ENCODE data around the gene SCUBE1.

- TF ChIP-seq HDAC2 (IDR thresholded peaks at IDR 0.05) (no peak), POLR2AphosphoS5 (IDR thresholded peaks at IDR 0.05; ENCODE audit: low read length) (no peak), SP1 (IDR thresholded peaks at IDR 0.05; ENCODE audit: low read depth, low read length) (no peak), NR2F1 (conservative IDR thresholded peaks at IDR 0.05) (no peak), POLR2A (IDR thresholded peaks at IDR 0.05; ENCODE audit: low read depth, low read length) (no peak), FOXK2 (IDR thresholded peaks at IDR 0.05) (no peak), HCFC1 (IDR thresholded peaks at IDR 0.05; ENCODE audit: low read length) (no peak), SMAD5 (IDR thresholded peaks at IDR 0.05; ENCODE audit: low read depth) (no peak), CHD2 (IDR thresholded peaks at IDR 0.05; ENCODE audit: borderline replicate concordance, low read depth, low read length) (no peak), SIX5 (IDR thresholded peaks at IDR 0.05; ENCODE audit: low read depth, low read length, severe bottlenecking) (no peak)
- TF ChIP-seq, protein P1, sequence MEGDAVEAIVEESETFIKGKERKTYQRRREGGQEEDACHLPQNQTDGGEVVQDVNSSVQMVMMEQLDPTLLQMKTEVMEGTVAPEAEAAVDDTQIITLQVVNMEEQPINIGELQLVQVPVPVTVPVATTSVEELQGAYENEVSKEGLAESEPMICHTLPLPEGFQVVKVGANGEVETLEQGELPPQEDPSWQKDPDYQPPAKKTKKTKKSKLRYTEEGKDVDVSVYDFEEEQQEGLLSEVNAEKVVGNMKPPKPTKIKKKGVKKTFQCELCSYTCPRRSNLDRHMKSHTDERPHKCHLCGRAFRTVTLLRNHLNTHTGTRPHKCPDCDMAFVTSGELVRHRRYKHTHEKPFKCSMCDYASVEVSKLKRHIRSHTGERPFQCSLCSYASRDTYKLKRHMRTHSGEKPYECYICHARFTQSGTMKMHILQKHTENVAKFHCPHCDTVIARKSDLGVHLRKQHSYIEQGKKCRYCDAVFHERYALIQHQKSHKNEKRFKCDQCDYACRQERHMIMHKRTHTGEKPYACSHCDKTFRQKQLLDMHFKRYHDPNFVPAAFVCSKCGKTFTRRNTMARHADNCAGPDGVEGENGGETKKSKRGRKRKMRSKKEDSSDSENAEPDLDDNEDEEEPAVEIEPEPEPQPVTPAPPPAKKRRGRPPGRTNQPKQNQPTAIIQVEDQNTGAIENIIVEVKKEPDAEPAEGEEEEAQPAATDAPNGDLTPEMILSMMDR (IDR thresholded peaks at IDR 0.05 in 2 of 3, conservative IDR thresholded peaks at IDR 0.05 in 1 of 3; ENCODE audit: control insufficient read depth in 2 of 3, extremely low read depth in 1 of 3, insufficient read depth in 1 of 3, low read depth in 3 of 3, low read length in 3 of 3), result no peak
These were observed 101.3 kb downstream of the SCUBE1 start for GRCh38 chr22:43241699-43242386.

Data from GM12878 (cell line).